HG03045 (cell line): Measurements from ENCODE around the gene ABLIM2.
"Not testable (repeated sequence)": the region's sequence is repeated elsewhere in the genome, so short reads cannot be mapped to it uniquely, and the experiment has no call there.

Source experiments
- ATAC-seq: cut with Tn5 transposase; IDR thresholded peaks from one replicate; pipeline ENCODE4 v1.9.1; 2021; ENCODE audit warnings: mild to moderate bottlenecking, moderate library complexity; ENCODE audit not compliant: unreplicated experiment

The ABLIM2 gene

DNA sequence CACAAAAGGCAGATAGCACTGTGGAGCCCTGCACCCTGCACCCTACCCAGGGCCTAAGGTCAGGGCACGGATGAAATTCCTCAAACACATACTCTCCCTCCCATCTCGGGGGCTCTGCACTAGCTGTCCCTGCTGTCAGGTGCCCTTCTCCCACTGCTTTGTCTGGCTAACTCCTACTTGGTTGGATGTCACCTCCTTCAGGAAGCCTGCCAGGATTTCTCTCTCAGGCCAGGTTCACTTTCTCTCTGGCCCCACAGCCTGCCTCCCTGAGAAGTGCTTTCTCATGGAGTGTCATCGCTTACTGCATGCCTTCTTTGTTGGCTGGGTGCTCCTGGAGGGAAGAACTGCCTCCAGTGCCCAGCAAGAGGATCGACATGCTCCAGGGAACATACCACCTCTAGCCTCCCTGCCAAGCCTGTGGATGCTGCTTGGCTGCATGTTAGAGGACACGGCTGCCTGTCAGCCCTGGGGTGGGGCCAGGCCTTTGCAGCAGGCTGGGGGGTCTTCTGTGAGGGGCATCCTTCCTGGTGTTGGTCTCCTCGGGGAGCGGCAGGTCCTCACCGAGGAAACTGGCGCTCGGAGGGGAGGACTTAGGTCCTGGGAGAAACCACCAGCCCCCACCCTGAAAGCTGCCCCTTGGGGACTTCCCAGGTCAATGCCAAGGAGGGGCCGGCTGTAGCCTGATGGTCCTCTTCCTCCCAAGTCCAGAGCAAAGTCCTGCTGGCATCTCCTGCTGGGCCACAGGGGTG is 15.0 kb downstream of the ABLIM2 start:
- no peak for ATAC-seq

DNA sequence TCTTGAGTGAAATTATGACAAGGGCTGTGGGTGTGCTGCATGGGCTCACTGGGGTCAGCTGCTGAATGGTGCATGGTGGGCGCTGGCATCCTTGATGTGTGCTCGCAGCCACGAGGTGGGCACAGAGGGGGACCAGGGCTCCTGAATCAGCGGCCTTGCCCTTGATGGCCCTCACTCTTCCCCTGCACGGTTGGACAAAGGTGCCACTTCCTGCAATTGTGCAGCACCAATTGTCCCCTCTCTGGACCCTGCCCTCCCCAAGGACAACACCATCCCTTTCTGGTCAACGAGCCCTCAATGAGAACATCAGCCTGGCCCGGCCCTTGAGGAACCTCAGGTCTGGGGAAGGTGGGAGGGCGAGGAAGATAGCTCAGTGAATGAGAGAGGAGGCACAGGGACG is 16.1 kb downstream of the ABLIM2 start:
- ATAC-seq, result no peak

DNA sequence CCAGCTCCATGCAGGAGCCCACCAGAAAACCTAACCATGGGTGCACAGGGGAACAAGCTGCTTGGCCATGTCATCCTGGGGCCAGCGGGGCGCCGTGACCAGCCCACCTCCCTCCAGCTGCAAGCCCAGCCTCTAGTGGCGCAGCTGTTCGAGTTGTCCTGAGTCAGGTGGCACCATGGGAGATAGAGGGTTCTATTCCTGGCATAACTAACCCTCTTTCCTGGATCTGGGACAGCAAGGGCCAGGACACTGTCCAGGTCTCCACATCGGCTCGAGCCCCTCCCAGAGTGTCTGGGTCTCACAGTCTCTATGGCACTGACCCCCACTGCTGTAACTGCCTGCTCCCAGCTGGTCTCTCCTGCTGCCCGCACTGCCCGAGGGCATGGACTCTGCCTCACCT is 16.7 kb downstream of the ABLIM2 start:
- no peak for ATAC-seq

DNA sequence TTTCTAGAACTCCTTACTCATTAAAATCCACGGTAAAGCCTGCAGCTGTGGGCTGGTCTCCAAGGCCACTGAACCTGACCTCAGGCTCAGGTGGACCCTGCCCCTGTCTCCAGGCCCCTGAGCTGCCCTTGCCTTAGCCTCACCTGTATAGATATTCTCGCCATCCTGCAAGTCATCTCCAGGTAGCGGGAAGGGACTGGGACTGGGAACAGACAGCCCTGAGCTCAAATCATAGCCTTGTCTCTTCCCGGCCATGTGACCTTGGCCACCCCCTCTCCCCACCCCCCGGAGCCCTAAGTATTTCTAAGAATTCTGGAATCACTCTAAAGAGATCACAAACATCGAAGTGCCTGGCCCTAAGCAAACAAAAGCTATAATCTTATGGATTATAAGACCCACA is 17.7 kb downstream of the ABLIM2 start:
- ATAC-seq, result no peak

DNA sequence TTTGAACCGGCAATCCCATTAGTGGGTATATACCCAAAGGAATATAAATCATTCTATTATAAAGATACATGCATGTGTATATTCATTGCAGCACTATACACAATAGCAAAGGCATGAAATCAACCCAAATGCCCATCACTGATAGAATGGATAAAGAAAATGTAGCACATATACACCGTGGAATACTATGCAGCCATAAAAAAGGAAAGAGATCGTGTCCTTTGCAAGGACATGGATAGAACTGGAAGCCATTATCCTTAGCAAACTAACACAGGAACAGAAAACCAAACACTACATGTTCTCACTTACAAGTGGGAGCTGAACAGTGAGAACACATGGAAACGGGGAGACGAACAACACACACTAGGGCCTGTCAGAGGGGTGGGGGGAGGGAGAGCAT is 18.9 kb downstream of the ABLIM2 start:
- ATAC-seq, result not testable (repeated sequence)

DNA sequence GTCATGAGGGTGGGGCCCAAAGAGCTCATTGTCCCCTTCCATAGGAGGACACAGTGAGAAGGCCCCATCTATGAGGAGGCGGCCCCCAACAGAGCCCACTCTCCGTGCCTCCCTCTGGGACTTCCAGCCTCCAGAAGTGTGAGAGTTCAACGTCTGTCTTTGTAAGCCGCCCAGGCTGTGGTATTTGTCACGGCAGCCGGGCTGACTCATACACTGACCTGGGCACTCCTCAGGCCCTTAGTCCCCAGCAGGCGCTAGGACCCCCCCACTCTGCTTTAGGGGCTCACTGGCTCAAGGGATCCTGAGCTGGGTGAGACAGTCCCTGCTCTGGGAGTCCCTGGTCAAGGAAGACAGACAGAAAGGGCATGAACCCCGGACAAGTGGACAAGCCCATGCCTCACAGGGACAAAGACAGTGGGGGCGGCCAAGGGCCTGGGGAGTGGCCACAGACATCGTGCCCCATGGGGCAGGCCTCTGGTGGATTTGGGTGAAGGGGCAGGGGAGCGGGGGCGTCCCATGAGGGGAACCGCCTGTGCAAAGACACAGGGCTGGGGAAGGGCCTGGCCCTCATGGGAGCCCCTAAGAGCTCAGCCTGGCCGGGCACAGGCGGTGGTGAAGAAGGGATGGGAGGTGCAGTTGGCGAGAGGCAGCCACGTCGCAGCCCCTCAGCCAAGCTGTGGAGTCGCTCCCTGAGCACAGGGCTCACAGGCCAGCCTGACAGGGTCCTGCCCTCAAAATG is 21.5 kb downstream of the ABLIM2 start:
- no peak for ATAC-seq

DNA sequence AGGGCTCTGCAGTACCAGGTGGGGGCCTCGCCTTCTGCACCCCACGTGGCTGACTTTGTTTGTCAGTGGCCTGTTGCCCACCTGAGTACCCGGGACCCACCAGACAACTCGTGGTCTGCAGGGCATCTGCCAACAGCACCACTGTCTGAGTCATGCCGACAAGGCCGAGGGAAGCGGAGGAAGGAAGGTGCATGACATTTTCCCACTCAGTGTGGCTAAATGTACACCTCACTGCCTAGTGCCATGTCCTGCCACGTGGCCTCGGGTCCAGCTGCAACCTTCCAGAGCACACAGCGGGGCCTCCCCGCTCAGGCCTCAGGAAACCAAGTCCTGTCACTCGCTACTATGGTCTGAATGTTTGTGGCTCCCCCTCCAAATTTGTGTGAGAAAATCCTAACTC is 22.1 kb downstream of the ABLIM2 start:
- no peak for ATAC-seq

DNA sequence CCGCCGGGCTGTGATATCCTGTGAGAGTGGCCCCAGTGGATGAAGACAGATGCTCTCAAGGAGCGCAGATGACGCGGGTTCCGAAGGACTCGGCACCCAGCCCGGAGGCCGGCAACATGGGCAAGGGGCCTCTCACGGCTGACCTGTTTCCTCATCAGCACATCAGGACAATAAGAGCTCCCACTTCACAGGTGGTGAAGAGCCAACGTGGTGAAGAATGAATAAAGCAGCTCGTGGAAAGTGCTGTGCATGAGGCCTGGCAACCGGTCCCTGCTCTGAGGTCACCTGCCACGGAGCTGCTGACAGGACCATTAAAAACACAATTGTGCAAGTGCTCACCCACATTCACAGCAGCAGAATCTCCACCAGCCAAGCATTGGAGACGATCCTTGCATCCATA is 22.9 kb downstream of the ABLIM2 start:
- no peak for ATAC-seq

DNA sequence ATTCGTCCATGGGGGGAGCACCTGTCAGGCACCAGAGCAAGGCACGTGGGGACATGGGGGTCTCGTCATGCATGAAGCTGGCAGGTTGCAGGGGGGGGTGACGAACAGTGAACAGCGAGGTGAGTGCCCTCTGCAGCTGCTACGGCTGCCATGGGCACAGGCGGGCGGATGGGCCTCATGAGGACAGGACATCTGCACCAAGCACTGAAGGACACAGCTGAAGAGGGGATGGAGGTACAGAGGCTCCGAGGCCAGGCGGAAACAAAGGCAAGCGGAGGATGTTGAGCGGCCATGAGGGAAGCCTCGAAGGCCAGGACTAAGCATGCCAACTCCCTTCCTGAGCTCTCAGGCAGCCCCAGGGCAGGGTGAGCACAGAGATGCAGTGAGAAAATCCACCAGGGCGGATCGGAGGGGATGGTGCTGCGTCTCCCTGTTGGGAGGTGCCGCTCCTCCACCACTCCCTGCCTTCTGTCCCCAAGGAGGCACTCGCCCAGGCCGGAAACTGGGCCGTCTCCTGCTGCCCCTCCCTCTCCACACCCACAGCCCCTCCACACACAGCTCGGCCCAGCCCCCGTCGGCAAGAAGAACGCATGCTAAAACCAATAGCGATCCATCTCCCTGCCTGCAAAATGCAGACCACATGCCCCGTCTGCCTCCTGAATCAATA is 24.6 kb downstream of the ABLIM2 start:
- no peak for ATAC-seq

DNA sequence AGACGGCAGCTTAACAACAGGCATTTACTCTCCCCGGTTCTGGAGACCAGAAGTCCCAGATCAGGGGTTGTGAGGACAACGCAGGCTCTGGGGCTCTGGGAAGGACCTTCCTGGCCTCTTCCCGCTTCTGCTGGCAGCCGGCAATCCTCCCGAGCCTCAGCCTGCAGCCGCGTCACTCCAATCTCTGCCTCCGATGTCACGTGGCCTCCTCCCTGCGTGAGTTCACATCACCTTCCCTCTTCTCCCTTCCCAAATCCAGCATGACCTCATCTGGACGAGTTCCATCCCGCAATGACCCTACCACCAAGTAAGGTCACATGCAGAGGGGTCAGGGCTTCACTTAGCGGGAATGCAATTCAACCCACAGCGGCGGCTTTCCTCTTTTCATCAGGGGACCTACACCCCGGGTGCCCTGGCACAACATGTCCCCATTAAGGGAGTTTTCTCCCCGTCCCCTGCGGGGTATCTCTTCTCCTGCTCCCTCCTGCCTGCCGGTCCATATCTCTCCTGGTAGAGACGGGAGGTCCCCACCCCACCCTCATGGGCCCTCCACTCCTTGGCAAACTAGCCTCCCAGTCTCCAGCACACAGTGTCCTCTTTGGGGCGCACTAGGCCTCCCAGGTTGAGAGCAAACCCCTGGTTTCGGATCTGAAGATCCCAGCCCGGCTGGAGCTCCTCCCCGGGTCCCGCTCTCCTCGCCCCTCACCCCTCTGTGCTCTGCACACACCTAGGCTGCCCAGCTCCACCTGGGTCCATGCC is 25.5 kb downstream of the ABLIM2 start:
- no peak for ATAC-seq

DNA sequence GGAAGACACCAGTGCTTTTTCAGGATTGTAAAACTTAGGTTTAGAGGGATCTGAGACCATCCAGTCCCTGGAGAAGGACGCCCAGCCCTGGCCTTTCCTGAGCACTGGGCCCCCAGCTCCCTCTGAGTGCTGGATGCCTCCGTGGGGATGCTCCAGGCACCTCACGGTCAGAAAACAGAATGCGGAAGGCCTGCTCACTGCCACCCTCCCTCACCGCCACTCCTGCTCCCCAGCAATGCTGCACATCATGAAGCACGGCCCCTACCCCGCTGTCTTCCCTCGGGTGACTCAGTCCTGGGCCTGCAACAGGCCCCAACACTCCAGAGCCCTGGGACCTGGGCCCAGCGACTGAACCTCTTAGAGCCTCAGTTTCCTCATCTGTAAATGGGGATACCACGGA is 26.2 kb downstream of the ABLIM2 start:
- ATAC-seq, result no peak

DNA sequence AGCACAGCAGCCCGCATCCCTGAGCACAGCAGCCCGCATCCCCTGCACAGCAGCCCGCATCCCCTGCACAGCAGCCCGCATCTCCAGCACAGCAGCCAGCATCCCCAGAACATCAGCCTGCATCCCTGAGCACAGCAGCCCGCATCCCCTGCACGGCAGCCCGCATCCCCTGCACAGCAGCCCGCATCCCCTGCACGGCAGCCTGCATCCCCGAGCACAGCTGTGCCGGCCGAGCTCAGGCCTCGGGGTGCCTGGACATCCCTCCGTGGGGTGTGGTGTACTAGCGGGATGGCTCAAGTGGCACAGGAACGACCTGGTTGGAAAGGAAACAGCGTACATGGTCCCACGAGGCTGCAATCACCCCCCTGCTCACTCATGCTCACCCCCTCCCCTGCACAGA is 26.8 kb downstream of the ABLIM2 start:
- ATAC-seq, result no peak

DNA sequence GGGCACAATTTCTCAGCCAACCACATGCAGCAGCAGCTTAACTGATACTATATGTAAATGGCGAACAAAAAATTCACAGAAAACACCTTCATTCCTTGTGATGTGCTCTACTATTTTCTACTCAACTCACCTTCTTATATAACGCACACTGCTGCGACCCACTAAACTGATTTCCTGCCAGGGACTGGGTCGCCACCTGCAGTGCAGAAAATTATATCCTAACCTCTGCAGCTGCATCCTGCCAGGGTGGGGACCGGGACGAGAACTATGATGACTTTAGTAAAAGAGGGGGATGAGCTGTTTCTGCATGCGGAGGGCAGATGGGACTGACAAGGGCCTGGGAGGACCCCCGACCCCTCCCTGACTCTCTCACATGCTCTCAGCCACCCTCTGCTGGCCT is 27.4 kb downstream of the ABLIM2 start:
- no peak for ATAC-seq

DNA sequence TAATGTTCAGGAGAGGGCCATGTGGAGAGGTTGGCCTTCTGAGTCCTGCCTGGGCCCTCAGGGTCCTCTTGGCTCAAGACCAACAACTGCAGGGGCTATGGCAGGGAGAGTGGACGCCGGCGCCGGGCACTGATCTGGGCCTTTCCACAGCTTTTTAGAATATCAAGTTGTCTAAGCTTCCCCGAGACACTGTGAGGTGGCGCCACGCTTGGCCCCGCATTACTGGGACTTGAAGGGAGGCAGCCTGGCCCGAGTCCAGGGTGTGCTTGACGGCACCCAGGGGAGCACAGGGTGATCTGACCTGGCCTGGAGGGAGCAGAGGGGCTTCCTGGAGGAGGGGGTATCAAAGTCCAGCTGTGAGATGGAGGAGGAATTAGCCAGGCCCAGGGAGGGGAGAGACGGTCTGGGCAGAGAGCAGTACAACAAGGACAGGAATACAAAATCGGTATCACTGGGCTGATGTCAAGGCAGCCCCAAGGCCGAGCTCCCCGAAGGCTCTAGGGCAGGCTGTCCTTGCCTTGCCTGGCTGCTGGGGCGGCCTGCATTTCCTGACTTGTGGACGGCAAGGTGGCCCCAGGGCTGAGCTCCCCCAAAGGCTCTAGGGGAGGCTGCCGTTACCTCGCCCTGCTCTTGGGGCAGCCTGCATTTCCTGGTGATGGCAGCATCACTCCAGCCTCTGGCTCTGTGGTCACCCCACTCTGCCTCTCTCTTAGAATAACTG is 28.1 kb downstream of the ABLIM2 start:
- ATAC-seq, result no peak

DNA sequence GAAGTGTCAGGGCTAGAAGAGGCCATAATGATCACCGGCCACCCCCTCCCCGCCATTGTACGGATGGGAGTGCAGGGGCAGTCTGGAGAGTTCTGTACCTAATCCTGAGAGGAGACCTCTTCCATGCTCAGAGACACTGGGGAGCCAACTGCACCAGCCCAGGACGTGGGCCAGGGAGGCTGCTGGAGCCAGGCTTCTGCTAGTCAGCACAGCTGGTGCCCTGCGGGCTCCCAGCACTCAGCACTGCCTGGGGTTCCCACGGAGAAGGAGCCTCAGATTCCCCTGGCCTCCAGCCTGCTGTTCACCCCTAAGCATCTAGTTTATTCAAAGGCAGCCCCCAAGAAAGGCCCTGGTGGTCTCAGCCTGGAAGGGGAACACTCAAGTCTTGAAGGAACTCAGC is 28.8 kb downstream of the ABLIM2 start:
- ATAC-seq, result no peak

DNA sequence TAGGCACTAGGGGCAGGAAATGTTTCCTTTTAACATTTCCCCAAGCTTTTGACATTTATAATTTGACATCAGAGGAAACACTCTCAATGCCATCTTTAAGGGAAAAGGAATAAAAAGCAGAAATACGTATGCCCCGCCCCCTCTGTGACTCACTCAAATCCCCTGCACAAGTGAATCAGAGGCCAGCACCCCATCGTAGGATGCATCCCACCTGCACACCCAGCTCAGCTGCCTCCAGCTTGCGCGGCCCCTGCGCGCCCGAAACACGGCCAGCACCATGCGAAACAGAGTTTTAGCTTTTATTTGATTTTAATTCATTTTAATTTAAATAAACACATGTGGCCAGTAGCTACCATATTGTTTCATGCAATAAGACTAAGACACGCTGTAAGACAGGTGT is 29.5 kb downstream of the ABLIM2 start:
- ATAC-seq, result no peak

DNA sequence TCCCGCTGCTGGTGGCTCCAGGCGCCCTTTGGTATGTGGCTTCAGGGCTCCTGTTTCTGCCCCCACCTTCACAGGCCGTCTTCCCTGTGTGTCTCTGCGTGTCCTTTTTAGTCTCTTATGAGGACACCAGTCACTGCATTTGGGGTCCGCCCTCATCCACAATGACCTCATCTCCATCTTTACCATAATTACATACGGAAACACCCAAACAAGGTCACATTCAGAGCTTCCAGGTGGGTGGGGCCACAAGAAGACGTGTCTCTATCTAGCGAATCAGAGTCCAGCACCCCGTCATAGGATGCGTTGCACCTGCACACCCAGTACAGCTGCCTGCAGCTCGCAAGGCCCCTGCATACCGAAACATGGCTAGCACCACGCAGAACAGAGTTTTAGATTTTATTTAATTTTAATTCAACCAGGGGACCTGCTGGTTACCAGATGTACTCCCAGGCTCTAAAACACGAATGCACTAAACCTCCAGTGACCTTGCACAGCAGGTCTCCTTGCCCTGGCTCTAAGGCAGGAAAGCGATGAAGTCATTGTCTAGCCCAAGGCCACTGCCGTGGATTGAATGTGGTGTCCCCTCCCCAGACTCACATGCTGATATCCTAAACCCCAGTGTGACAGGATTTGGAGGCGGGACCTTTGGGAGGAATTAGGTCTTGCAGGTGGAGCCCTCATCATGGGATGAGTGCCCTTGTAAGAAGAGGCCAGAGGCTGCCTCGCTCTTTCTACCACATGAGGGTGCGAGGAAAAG is 30.3 kb downstream of the ABLIM2 start:
- ATAC-seq, result no peak

DNA sequence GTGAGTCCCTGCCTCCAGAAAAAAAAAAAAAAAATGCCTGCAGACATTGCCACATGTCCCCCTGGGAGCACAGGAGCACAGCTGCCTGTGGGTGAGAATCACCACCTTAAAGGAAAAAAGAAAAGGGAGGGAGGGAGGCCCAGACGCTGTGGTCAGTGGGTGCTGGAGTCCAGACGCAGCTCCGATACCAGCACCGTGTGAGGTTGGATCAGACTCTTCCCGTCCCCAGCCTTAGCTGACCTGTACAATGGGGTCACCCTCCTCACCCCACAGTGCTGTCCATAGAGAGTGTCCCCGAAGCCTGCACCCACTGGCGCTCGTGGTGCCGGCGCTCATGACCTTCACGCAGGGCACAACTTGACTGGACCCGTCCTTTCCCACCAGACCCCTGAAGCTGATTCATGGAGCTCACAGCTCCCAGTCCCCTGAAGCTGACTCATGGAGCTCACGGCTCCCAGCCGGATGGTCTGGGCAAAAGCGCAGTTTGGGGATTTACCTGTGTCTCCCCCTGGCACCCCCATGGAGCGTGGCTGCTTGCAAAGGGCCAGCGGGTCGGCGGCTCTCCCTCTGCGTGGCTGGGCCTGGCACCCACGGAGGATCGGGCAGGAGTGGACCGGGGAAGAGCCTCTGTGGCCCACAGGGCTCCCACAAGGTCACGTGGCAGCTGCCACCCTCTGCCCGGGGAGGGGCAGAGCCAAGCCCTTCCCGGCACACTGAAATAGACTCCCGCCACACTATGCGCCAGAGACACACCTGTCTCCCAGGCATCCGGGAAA is 31.4 kb downstream of the ABLIM2 start:
- ATAC-seq, result no peak

DNA sequence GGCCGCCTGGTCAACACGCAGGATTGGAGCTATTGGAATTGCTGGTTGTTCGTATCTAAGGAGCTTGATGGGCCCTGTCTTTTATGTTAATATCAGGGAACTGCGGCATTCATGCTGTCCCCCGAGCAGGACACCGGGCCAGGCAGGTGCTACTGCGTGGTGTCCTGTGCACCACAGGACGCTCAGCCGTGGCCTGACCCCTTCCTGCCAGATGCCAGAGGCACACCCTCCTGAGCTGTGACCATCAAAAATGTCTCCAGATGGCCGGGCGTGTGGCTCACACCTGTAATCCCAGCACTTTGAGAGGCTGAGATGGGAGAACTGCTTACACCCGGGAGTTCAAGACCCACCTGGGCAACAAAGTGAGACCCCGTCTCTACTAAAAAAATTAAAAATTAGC is 32.1 kb downstream of the ABLIM2 start:
- ATAC-seq, result no peak
